Fibroblast of gingiva (primary cell): ENCODE measurements around the gene OR4K2.
"Not testable (repeated sequence)": the region's sequence is repeated elsewhere in the genome, so short reads cannot be mapped to it uniquely, and the experiment has no call there.

ENCODE experiments used
- DNase-seq: peaks from one replicate; pipeline ENCODE4 v3.0.0-alpha.2; 2011; ENCODE audit warnings: low read depth

The OR4K2 gene

GRCh38 chr14:19874842-19875241 is at the start of gene OR4K2:
Gene OR4K2 (plus strand): TSS chr14:19875142. CDS start chr14:19876268, 1,126 bp downstream.
- no peak for DNase-seq

DNA sequence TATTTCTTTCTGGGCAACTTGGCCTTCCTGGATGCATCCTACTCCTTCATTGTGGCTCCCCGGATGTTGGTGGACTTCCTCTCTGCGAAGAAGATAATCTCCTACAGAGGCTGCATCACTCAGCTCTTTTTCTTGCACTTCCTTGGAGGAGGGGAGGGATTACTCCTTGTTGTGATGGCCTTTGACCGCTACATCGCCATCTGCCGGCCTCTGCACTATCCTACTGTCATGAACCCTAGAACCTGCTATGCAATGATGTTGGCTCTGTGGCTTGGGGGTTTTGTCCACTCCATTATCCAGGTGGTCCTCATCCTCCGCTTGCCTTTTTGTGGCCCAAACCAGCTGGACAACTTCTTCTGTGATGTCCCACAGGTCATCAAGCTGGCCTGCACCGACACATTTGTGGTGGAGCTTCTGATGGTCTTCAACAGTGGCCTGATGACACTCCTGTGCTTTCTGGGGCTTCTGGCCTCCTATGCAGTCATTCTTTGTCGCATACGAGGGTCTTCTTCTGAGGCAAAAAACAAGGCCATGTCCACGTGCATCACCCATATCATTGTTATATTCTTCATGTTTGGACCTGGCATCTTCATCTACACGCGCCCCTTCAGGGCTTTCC is 47.2 kb upstream of the OR4K2 start:
- DNase-seq: not testable (repeated sequence)

DNA sequence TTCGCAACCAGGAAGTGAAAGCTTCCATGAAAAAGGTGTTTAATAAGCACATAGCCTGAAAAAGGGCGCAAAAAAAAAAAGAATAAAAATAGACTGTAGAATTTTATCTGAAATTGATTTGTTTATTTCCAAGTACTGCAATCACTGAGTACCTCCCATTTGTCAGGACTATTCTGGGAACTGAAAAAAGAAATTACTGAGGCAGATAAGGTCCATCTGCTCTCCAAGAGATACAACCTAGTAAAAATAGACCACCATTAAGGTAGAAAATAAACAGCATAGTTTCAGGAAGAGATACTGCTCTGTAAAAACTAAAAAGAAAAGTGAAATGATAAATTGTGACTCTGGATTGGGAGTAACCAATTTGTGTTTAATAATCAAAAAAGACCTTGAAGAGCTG is 46.6 kb upstream of the OR4K2 start:
- no peak for DNase-seq

DNA sequence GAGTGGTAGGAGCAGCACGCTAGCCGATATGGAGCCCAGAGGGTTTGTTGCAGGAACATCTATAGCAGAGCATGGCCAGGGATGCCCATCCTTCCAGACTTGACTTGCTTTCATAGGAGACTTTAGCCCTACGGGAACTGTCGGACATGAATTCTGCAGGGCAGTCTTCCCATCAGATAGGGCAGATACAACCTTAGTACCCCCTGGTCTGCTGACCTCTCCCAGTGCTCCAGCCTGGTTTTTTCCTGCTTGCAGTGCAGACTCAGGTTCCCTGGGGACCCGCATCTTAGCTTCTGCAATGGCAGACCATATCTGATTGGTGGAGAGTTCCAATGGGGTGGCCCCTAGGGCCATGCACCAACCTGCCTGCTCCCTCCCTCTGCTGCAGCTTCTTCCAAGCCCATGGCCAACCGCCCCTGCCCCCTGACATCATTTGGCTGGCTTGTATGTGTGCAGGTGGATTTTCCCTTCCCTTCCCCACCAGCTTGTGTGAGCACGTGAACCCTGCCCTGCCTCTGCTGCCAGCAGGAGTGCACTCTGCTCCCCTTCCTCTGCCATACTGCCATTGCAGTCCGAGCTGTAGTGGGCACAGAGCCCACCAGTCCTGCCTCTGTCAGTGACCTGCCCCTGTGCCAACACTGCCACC is 40.6 kb upstream of the OR4K2 start:
- DNase-seq: not testable (repeated sequence)

- DNase-seq: no peak
Observed at GRCh38 chr14:19838433-19838832, 36.5 kb upstream of the OR4K2 start.

GRCh38 chr14:19851365-19851764 is 23.6 kb upstream of the OR4K2 start:
- DNase-seq: no peak

GRCh38 chr14:19866061-19866669 is 8.8 kb upstream of the OR4K2 start:
- DNase-seq: not testable (repeated sequence)

DNA sequence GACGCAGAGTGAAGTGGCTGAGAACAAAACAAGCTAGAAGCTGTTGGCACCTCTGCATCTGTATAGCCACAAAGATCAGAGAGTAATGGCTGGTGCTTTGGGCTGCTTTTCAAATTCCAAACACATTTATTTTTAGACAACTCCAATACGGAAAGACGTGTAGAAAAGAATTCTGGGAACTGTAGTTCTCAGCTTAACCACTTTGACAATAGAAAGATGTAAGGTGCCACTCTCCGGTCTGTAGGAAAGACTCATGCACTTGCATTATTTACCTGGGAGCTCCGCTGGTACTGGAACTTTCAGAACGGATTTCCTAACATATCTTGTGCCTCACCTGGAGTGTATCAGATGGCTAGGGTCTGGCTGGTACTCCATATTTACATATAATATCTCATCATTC is 1.8 kb upstream of the OR4K2 start:
- DNase-seq: no peak

DNA sequence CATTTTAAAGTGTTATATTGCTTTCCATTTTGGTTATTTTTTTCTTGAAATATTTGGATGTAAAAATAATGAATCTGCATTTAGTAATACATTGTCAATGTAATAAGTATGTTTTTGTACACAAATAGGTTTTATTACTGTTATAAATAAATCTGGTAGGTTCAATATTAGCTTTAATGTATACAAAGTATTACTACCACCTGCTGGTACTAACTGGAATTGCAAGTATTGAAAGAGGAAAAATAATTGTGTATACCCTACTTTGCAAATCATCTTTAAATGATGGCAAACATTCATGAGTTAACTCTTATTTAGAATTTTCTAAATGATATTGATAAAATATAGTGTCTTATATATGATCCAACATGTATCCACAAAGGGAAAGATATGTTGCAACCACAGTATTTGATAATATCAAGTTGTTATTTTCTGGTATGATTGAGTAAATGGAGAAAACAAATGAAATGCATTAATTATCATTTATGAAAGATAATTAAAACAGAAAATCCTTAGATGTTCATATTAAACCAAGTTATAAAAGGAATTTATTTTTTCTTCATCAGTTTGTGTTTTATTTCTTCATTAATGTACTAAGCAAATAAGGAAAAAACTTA is 3.2 kb downstream of the OR4K2 start:
- DNase-seq: no peak

- DNase-seq: no peak
Observed at GRCh38 chr14:19895282-19895681, 20.3 kb downstream of the OR4K2 start.

DNA sequence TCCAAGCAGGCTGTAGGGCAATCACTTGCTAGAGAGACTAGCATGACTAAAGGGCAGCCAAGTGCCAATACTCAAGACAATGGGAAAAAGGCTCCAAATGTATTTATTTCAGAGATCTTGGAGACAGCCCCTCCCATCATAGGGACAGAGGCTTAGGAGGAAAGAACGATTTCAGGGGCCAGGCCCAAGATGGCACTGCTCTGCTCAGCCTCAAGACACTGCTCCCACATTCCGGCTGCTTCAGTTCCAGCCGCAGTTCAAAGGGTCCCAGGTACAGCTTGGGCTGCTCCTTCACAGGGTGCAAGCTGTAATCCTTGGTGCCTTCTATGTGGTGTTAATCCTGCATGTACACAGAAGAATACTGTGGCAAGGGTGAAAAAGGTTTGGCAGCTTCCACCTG is 26.1 kb downstream of the OR4K2 start:
- DNase-seq: no peak

GRCh38 chr14:19902409-19902808 is 27.5 kb downstream of the OR4K2 start:
- DNase-seq: no peak

DNA sequence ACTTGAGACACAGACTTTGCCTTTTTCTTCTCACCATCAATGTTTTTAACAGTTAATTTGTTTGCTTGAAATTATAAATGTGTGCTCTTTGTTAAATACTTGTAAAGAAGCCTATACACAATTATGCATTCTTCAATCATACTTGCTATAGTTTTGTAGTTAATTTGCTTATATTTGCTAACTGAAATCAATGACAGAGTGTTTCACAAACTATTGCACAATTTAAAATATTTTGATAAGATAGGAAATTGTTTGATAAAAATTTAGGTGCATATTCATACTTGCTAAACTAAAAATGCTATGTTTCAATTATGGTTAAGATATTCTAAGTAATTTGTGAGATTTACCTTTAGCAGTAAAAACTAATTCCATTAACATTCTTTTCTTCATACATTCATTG is 31.7 kb downstream of the OR4K2 start:
- DNase-seq: no peak

DNA sequence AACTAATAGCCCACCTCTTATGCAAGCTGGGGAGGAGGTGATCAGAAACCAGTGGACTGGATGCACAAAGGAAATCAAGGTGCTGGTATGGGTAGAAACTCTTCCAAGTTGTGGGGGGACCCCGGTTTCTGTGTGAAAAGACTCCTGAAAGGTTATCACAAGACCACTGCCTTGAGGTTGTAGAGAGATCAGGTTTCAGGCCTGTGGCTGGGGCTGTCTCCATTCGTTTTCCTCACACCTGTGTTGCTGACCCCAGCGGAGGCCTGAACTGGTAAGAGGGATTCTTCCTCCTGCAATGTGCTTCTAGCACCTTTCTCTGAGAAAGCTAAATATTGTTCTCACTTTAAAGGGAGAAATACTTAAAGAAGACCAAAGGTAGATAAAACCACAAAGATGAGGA is 36.2 kb downstream of the OR4K2 start:
- no peak for DNase-seq

DNA sequence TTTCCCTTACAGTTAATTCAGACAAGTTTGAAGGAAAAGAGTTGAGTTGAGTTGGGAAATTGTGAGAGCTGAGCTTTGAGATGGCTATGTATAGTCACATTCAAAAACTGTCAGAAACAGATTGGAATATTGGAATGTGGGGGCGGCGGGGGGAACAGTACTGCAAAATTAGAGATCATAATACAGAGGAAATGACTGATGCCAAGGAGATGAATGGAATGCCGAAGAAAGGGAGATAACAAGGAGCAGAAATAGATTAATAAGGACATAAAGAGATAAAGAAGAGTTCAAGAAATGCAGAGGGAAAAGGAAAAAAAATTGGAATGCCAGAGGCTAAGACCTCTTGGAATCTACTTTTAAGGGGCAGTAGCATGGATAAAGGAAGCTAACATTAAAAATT is 42.3 kb downstream of the OR4K2 start:
- DNase-seq: no peak

DNA sequence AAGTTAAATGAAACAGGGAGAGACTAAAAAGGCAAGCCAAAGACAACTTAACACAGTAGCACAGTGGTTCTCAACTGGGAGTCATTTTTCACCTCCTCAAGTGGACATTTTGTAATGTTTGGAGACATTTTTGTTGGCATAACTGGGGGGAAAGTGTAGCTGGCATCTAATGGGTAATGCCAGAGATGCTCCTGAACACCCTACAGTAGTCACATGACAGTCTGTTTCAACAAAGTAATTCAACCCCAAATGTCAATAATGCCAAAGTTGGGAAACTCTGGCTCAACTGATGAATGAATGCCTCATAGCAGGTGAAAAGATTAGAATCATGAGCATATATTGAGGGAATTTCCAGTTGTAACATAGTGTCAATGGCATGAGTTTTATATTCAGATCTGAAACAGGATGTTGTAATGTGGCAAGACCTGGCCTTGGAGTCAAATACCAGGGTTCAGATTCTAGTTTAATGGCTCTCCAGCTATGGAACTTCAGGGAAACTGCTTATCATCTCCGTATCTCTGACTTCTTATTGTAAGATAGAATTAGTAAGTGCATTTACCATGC is 43.1 kb downstream of the OR4K2 start:
- DNase-seq: no peak

GRCh38 chr14:19918553-19919264 is 43.8 kb downstream of the OR4K2 start:
- DNase-seq: no peak

GRCh38 chr14:19920021-19920657 is 45.2 kb downstream of the OR4K2 start, which contains the start of gene OR4K5:
Gene OR4K5 (plus strand): TSS chr14:19920607. CDS start chr14:19920607, 0 bp downstream.
- DNase-seq: no peak

DNA sequence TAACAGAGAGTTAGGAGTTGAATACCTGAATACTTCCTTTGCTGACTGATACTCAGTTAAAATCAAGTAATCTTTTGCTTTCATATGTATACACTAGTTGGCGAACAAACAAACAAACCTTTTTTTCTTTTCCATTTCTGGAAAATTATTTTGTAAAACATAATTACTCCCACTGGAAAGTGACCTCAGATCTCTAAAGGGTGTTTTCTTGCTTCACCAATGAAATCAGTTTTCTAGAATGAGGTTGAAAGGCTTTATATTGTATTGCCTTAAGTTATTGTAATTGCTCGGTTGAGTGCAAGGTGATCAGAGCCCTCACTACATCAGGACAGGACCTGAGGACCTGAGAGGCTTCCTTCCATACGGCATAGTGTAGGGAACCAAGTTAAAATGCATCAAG is 55.7 kb downstream of the OR4K2 start, which contains the start of gene OR4K1:
OR4K1 (plus strand) TSS at position 301 of the 400 bp plus-strand sequence. CDS start 4,750 bp downstream, outside the sequence.
- DNase-seq: no peak
